ENCODE measurements around the gene PNPLA2. TPM values are rescaled to one million over a fixed set of nuclear protein-coding genes. Genes with fewer than 3 reads are reported as not detected.

PNPLA2 gene
- total RNA-seq, 2 experiments from 2014 or later = 19.8 to 41.2 TPM

GRCh38 chr11:859394-860131, 40.8 kb downstream of the PNPLA2 start:
- CTCF ChIA-PET (ENCODE audit: unreplicated experiment) = no interaction called here
- no peaks in the 10 kb centered on the region for H3K79me2 ChIP-seq (ENCODE audit: insufficient read depth, low read depth, low read length)
- POLR2A ChIA-PET = no interaction called here
- H3K4me1 ChIP-seq (ENCODE audit: insufficient read depth, low read length, poor library complexity, severe bottlenecking) = peaks cover 5% of the 10 kb centered on the region
- H3K4me3 ChIP-seq (ENCODE audit: low read depth, low read length, poor library complexity, severe bottlenecking) = no peak overlapping the region
- TF ChIP-seq, protein P1, sequence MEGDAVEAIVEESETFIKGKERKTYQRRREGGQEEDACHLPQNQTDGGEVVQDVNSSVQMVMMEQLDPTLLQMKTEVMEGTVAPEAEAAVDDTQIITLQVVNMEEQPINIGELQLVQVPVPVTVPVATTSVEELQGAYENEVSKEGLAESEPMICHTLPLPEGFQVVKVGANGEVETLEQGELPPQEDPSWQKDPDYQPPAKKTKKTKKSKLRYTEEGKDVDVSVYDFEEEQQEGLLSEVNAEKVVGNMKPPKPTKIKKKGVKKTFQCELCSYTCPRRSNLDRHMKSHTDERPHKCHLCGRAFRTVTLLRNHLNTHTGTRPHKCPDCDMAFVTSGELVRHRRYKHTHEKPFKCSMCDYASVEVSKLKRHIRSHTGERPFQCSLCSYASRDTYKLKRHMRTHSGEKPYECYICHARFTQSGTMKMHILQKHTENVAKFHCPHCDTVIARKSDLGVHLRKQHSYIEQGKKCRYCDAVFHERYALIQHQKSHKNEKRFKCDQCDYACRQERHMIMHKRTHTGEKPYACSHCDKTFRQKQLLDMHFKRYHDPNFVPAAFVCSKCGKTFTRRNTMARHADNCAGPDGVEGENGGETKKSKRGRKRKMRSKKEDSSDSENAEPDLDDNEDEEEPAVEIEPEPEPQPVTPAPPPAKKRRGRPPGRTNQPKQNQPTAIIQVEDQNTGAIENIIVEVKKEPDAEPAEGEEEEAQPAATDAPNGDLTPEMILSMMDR (conservative IDR thresholded peaks at IDR 0.05; ENCODE audit: low read length) = no peak
- TF ChIP-seq EZH2phosphoT487 (IDR thresholded peaks at IDR 0.05; ENCODE audit: borderline replicate concordance, low read depth, low read length) = no peak
- DNase-seq (ENCODE audit: low spot score) = no peak
- no peak overlapping the region for H3K27ac ChIP-seq (ENCODE audit: low read depth, low read length, poor library complexity, severe bottlenecking)
- H3K9me2 ChIP-seq (ENCODE audit: insufficient read depth, low read length) = no peaks in the 10 kb centered on the region
- H4K20me1 ChIP-seq (ENCODE audit: insufficient read depth, low read length) = no peaks in the 10 kb centered on the region
- no peaks in the 10 kb centered on the region for H3K36me3 ChIP-seq (ENCODE audit: insufficient read depth, low read length)
- no TSS peak for BruUV-seq (replicated peaks)
- intact Hi-C loops (cut with micrococcal nuclease; ENCODE audit: unreplicated experiment) = no loop called here
- no peak overlapping the region for H3K4me2 ChIP-seq (ENCODE audit: low read length)
- no peak overlapping the region for H2AFZ ChIP-seq (ENCODE audit: low read length)
- H3K9me3 ChIP-seq (ENCODE audit: low read length) = no peaks in the 10 kb centered on the region

DNA sequence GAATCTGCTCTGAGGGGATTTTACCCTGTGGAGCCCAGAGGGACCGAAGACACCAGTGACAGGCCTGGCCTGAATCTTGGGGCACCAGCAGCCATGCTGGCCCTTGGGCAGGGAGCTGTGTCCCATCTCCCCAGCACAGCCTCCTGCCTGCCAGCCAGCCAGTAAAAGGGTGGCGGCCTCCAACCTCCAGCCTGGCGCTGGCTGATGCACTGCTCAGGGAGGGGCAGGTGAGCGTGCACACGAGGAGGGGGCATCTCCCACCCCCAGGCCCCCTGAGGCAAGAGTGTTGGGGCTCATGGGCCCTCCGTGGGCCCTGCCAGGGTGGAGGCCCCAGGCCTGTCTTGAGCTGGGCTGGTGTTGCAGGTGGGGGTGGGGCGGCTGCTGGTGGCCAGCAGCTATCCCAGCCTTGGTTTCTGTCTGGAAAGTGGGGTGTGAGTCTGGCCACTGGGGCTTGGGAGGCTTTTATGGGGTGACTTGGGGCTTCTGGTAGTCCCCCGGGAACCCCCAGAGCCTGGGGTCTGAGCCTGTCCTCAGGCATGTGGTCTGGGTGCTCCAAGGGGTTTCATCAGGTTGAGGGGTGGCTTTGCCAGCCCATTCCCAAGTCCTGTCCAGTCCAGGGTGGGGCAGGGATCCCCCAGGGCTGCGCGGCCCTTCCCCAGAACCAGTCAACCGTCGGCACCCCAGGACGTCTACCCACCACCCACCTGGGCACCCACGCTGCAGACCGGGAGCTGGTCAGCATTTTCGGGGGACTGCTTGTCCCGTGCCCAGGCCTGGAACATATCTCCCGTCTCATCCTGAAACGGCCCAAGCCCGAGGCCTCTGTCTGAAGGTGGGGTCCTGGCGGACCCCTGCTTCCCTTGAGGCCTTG, 41.8 kb downstream of the PNPLA2 start:
- ChIA-PET POLR2A (no interaction called here), CTCF (ENCODE audit: unreplicated experiment) (no interaction called here)
- Histone ChIP-seq H3K27ac (ENCODE audit: low read depth, low read length, poor library complexity, severe bottlenecking) (no peak overlapping the region), H3K4me2 (ENCODE audit: low read length) (no peak overlapping the region), H3K36me3 (ENCODE audit: insufficient read depth, low read length) (no peaks in the 10 kb centered on the region), H2AFZ (ENCODE audit: low read length) (no peak overlapping the region), H3K4me3 (ENCODE audit: low read depth, low read length, poor library complexity, severe bottlenecking) (no peak overlapping the region), H3K9me3 (ENCODE audit: low read length) (no peaks in the 10 kb centered on the region), H3K9me2 (ENCODE audit: insufficient read depth, low read length) (no peaks in the 10 kb centered on the region), H4K20me1 (ENCODE audit: insufficient read depth, low read length) (no peaks in the 10 kb centered on the region), H3K79me2 (ENCODE audit: insufficient read depth, low read depth, low read length) (no peaks in the 10 kb centered on the region), H3K4me1 (ENCODE audit: insufficient read depth, low read length, poor library complexity, severe bottlenecking) (peaks cover 5% of the 10 kb centered on the region)
- no TSS peak for BruUV-seq (replicated peaks)
- DNase-seq (ENCODE audit: low spot score) = no peak
- intact Hi-C loops (cut with micrococcal nuclease; ENCODE audit: unreplicated experiment) = no loop called here
- no peak for TF ChIP-seq EZH2phosphoT487 (IDR thresholded peaks at IDR 0.05; ENCODE audit: borderline replicate concordance, low read depth, low read length)
- TF ChIP-seq, protein P1 (conservative IDR thresholded peaks at IDR 0.05; ENCODE audit: low read length) = no peak

DNA sequence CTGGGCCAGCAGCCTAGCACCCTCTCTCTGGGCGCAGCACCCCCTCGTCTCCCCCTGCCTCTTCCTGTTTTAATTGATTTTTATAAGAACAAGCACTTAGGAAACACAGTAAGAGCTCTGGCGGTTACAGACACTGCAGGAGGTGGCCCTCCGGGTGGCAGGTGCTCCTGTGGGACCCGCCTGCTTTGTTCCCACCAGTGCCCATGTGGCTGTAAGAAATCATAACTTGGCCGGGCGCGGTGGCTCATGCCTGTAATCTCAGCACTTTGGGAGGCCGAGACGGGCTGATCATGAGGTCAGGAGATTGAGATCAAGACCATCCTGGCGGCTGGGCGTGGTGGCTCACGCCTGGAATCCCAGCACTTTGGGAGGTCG, 42.4 kb downstream of the PNPLA2 start:
- H3K36me3 ChIP-seq (ENCODE audit: insufficient read depth, low read length) = no peaks in the 10 kb centered on the region
- H2AFZ ChIP-seq (ENCODE audit: low read length) = no peak overlapping the region
- H3K27ac ChIP-seq (ENCODE audit: low read depth, low read length, poor library complexity, severe bottlenecking) = no peak overlapping the region
- H4K20me1 ChIP-seq (ENCODE audit: insufficient read depth, low read length) = no peaks in the 10 kb centered on the region
- intact Hi-C loops (cut with micrococcal nuclease; ENCODE audit: unreplicated experiment) = no loop called here
- no TSS peak for BruUV-seq (replicated peaks)
- no peak for DNase-seq (ENCODE audit: low spot score)
- CTCF ChIA-PET (ENCODE audit: unreplicated experiment) = no interaction called here
- no peak overlapping the region for H3K4me3 ChIP-seq (ENCODE audit: low read depth, low read length, poor library complexity, severe bottlenecking)
- no peak overlapping the region for H3K4me2 ChIP-seq (ENCODE audit: low read length)
- H3K9me2 ChIP-seq (ENCODE audit: insufficient read depth, low read length) = no peaks in the 10 kb centered on the region
- no peaks in the 10 kb centered on the region for H3K79me2 ChIP-seq (ENCODE audit: insufficient read depth, low read depth, low read length)
- H3K9me3 ChIP-seq (ENCODE audit: low read length) = no peaks in the 10 kb centered on the region
- TF ChIP-seq EZH2phosphoT487 (IDR thresholded peaks at IDR 0.05; ENCODE audit: borderline replicate concordance, low read depth, low read length) = no peak
- TF ChIP-seq, protein P1 (conservative IDR thresholded peaks at IDR 0.05; ENCODE audit: low read length) = no peak
- peaks cover 5% of the 10 kb centered on the region for H3K4me1 ChIP-seq (ENCODE audit: insufficient read depth, low read length, poor library complexity, severe bottlenecking)
- POLR2A ChIA-PET = no interaction called here
